ENCODE measurements around the gene TNK1.

TNK1 gene

GRCh38 chr17:7416323-7416722 lies 35.4 kb downstream of the TNK1 start:
- ATAC-seq (ENCODE audit: low read depth) (no peak), DNase-seq (ENCODE audit: low spot score) (no peak)
- Histone ChIP-seq H3K27ac (ENCODE audit: poor library complexity, severe bottlenecking) (no peak overlapping the region), H3K9me3 (ENCODE audit: severe bottlenecking) (no peaks in the 10 kb centered on the region), H3K4me1 (ENCODE audit: insufficient read depth, poor library complexity, severe bottlenecking) (no peaks in the 10 kb centered on the region), H3K36me3 (ENCODE audit: low read depth) (no peaks in the 10 kb centered on the region), H3K27me3 (ENCODE audit: insufficient read depth, poor library complexity, severe bottlenecking) (no peaks in the 10 kb centered on the region), H3K4me3 (ENCODE audit: severe bottlenecking) (no peak overlapping the region)
- no peak for TF ChIP-seq CTCF (IDR thresholded peaks at IDR 0.05; ENCODE audit: poor library complexity, severe bottlenecking)

DNA sequence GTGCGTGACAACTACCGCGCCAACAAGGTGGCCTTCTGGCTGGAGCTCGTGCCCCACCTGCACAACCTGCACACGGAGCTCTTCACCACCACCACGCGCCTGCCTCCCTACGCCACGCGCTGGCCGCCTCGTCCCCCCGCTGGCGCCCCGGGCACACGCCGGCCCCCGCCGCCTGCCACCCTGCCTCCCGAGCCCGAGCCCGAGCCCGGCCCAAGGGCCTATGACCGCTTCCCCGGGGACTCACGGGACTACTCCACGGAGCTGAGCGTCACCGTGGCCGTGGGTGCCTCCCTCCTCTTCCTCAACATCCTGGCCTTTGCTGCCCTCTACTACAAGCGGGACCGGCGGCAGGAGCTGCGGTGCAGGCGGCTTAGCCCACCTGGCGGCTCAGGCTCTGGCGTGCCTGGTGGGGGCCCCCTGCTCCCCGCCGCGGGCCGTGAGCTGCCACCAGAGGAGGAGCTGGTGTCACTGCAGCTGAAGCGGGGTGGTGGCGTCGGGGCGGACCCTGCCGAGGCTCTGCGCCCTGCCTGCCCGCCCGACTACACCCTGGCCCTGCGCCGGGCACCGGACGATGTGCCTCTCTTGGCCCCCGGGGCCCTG lies 36.3 kb downstream of the TNK1 start:
- no peak overlapping the region for H3K4me3 ChIP-seq (ENCODE audit: severe bottlenecking)
- no peaks in the 10 kb centered on the region for H3K9me3 ChIP-seq (ENCODE audit: severe bottlenecking)
- ATAC-seq (ENCODE audit: low read depth) (no peak), DNase-seq (ENCODE audit: low spot score) (no peak)
- no peaks in the 10 kb centered on the region for H3K27me3 ChIP-seq (ENCODE audit: insufficient read depth, poor library complexity, severe bottlenecking)
- no peaks in the 10 kb centered on the region for H3K36me3 ChIP-seq (ENCODE audit: low read depth)
- no peak for TF ChIP-seq CTCF (IDR thresholded peaks at IDR 0.05; ENCODE audit: poor library complexity, severe bottlenecking)
- H3K27ac ChIP-seq (ENCODE audit: poor library complexity, severe bottlenecking), result no peak overlapping the region
- no peaks in the 10 kb centered on the region for H3K4me1 ChIP-seq (ENCODE audit: insufficient read depth, poor library complexity, severe bottlenecking)

GRCh38 chr17:7418472-7419152 lies 37.7 kb downstream of the TNK1 start:
- no peaks in the 10 kb centered on the region for H3K27me3 ChIP-seq (ENCODE audit: insufficient read depth, poor library complexity, severe bottlenecking)
- TF ChIP-seq CTCF (IDR thresholded peaks at IDR 0.05; ENCODE audit: poor library complexity, severe bottlenecking), result no peak
- H3K4me1 ChIP-seq (ENCODE audit: insufficient read depth, poor library complexity, severe bottlenecking), result no peaks in the 10 kb centered on the region
- no peaks in the 10 kb centered on the region for H3K9me3 ChIP-seq (ENCODE audit: severe bottlenecking)
- H3K36me3 ChIP-seq (ENCODE audit: low read depth), result no peaks in the 10 kb centered on the region
- no peak for ATAC-seq (ENCODE audit: low read depth)
- no peak for DNase-seq (ENCODE audit: low spot score)
- H3K27ac ChIP-seq (ENCODE audit: poor library complexity, severe bottlenecking), result no peak overlapping the region
- H3K4me3 ChIP-seq (ENCODE audit: severe bottlenecking), result no peak overlapping the region

- H3K36me3 ChIP-seq (ENCODE audit: low read depth), result no peaks in the 10 kb centered on the region
- no peak within 1 kb of the TSS for H3K27ac ChIP-seq (ENCODE audit: poor library complexity, severe bottlenecking)
- no peak for TF ChIP-seq CTCF (IDR thresholded peaks at IDR 0.05; ENCODE audit: poor library complexity, severe bottlenecking)
- DNase-seq (ENCODE audit: low spot score), result no peak
- no peaks in the 10 kb centered on the region for H3K4me1 ChIP-seq (ENCODE audit: insufficient read depth, poor library complexity, severe bottlenecking)
- H3K27me3 ChIP-seq (ENCODE audit: insufficient read depth, poor library complexity, severe bottlenecking), result no peaks in the 10 kb centered on the region
- no peaks in the 10 kb centered on the region for H3K9me3 ChIP-seq (ENCODE audit: severe bottlenecking)
- ATAC-seq (ENCODE audit: low read depth), result no peak
- no peak within 1 kb of the TSS for H3K4me3 ChIP-seq (ENCODE audit: severe bottlenecking)
Measured at GRCh38 chr17:7419819-7420610, 39.1 kb downstream of the TNK1 start, which contains the start of gene SPEM1. Gene SPEM1, plus strand, starts transcription at chr17:7420324. Its CDS starts 61 bp downstream, at chr17:7420385.

Data from RWPE2 (cell line).